Stimulated activated CD8-positive, alpha-beta memory T cell treated with anti-CD3 and anti-CD28 coated beads, Interleukin-15, amount 100 ng/mL, for 1 hour (primary cell): ENCODE data around the gene GPD1L.
A peak's percentile ranks its signal among the peaks of the same experiment; 100 is the strongest.
"Not testable (repeated sequence)": the region's sequence is repeated elsewhere in the genome, so short reads cannot be mapped to it uniquely, and the experiment has no call there.

ENCODE experiments used
- DNase-seq: peaks from one replicate; pipeline ENCODE4 v3.0.0-alpha.2; 2020; ENCODE audit warnings: low read depth

GPD1L gene

GRCh38 chr3:32106132-32106928, at the start of gene GPD1L:
GPD1L (plus strand) TSS chr3:32106620; CDS start chr3:32106712, 92 bp downstream.
- peak; percentile 75 for DNase-seq

GRCh38 chr3:32058465-32058864, 48.0 kb upstream of the GPD1L start:
- not testable (repeated sequence) for DNase-seq

- no peak for DNase-seq
These were observed 43.4 kb upstream of the GPD1L start for GRCh38 chr3:32062950-32063582.

- DNase-seq = no peak
These were observed 39.7 kb upstream of the GPD1L start for GRCh38 chr3:32066686-32067085.

- DNase-seq = not testable (repeated sequence)
These were observed 32.2 kb upstream of the GPD1L start for GRCh38 chr3:32074194-32074593.

- DNase-seq = no peak
These were observed 29.9 kb upstream of the GPD1L start for GRCh38 chr3:32076566-32076965.

- DNase-seq = no peak
These were observed 28.9 kb upstream of the GPD1L start for GRCh38 chr3:32077260-32078084.

GRCh38 chr3:32078085-32078634, 28.3 kb upstream of the GPD1L start:
- no peak for DNase-seq

GRCh38 chr3:32078864-32079263, 27.6 kb upstream of the GPD1L start:
- DNase-seq = no peak

GRCh38 chr3:32082721-32083120, 23.7 kb upstream of the GPD1L start:
- DNase-seq = no peak

GRCh38 chr3:32083702-32084270, 22.6 kb upstream of the GPD1L start:
- no peak for DNase-seq

- DNase-seq = no peak
These were observed 21.6 kb upstream of the GPD1L start for GRCh38 chr3:32084870-32085269.

- DNase-seq = no peak
These were observed 20.0 kb upstream of the GPD1L start for GRCh38 chr3:32086464-32086863.

- no peak for DNase-seq
These were observed 16.9 kb upstream of the GPD1L start for GRCh38 chr3:32089476-32089875.

GRCh38 chr3:32093204-32093603, 13.2 kb upstream of the GPD1L start:
- DNase-seq = no peak

- no peak for DNase-seq
These were observed 11.0 kb upstream of the GPD1L start for GRCh38 chr3:32095431-32095830.

- no peak for DNase-seq
These were observed 8.7 kb upstream of the GPD1L start for GRCh38 chr3:32097768-32098167.

GRCh38 chr3:32098528-32098927, 7.9 kb upstream of the GPD1L start:
- no peak for DNase-seq

- no peak for DNase-seq
These were observed 6.0 kb upstream of the GPD1L start for GRCh38 chr3:32100465-32100864.

GRCh38 chr3:32102289-32102688, 4.1 kb upstream of the GPD1L start:
- no peak for DNase-seq

GRCh38 chr3:32104492-32104891, 1.9 kb upstream of the GPD1L start:
- DNase-seq = no peak
